ENCODE measurements around the gene KIAA1549. TPM values are rescaled to one million over a fixed set of nuclear protein-coding genes. Genes with fewer than 3 reads are reported as not detected.
"Not testable (repeated sequence)": the region's sequence is repeated elsewhere in the genome, so short reads cannot be mapped to it uniquely, and the experiment has no call there.

KIAA1549 gene
- total and polyA plus RNA-seq, 8 donors = 0.15 to 7.8 (median 1.4) TPM

GRCh38 chr7:138979226-138979979, 1.8 kb downstream of the KIAA1549 start:
- DNase-seq = peak in 1 of 2 donors; percentile 31
- TF ChIP-seq POLR2A (IDR thresholded peaks at IDR 0.05) (no peak), CTCF (IDR thresholded peaks at IDR 0.05) (peak in 1 of 7 experiments; percentile 21), POLR2AphosphoS5 (IDR thresholded peaks at IDR 0.05) (no peak)
- intact Hi-C loops (cut with DNase I; ENCODE audit: low total_unique reads) = no loop called here
- H3K4me3 ChIP-seq = peak overlapping the region in 2 of 4 donors; percentile 60 to 67
- H3K27me3 ChIP-seq = peaks cover 0 to 20% (median 0%) of the 10 kb centered on the region in 3 donors
- no peaks in the 10 kb centered on the region for H3K36me3 ChIP-seq
- H3K27ac ChIP-seq = no peak overlapping the region
- WGBS, 5 donors = 90 to 95% (median 91%) methylated on average over 6 of the region's 6 CpGs
- H3K9me3 ChIP-seq = no peaks in the 10 kb centered on the region
- H3K4me1 ChIP-seq = peaks cover 10 to 25% (median 22%) of the 10 kb centered on the region in 4 donors

- peaks cover 10 to 27% (median 22%) of the 10 kb centered on the region in 4 donors for H3K4me1 ChIP-seq
- H3K27ac ChIP-seq = no peak overlapping the region
- H3K4me3 ChIP-seq = no peak overlapping the region
- 69 to 77% (median 73%) methylated on average over 6 of the region's 6 CpGs for WGBS, 5 donors
- TF ChIP-seq EP300 (IDR thresholded peaks at IDR 0.05) = no peak
- no peak for TF ChIP-seq CTCF (IDR thresholded peaks at IDR 0.05)
- TF ChIP-seq POLR2A (IDR thresholded peaks at IDR 0.05) = no peak
- no peak for TF ChIP-seq POLR2AphosphoS5 (IDR thresholded peaks at IDR 0.05)
- no peaks in the 10 kb centered on the region for H3K9me3 ChIP-seq
- no peaks in the 10 kb centered on the region for H3K36me3 ChIP-seq
- DNase-seq = no peak
- H3K27me3 ChIP-seq = peaks cover 0 to 20% (median 0%) of the 10 kb centered on the region in 3 donors
- intact Hi-C loops (cut with DNase I; ENCODE audit: low total_unique reads) = no loop called here
Observed at GRCh38 chr7:138978541-138979184, 2.5 kb downstream of the KIAA1549 start.

- WGBS, 5 donors = 80 to 92% (median 85%) methylated on average over 11 of the region's 11 CpGs
- intact Hi-C loops (cut with DNase I; ENCODE audit: low total_unique reads); H3K27ac ChIP-seq; H3K9me3 ChIP-seq; H3K36me3 ChIP-seq; H3K4me3 ChIP-seq; DNase-seq: not testable (repeated sequence)
- H3K27me3 ChIP-seq = peaks cover 0 to 12% (median 0%) of the 10 kb centered on the region in 3 donors
- H3K4me1 ChIP-seq = peaks cover 10 to 19% (median 14%) of the 10 kb centered on the region in 4 donors
Observed at GRCh38 chr7:138976161-138976560, 5.0 kb downstream of the KIAA1549 start.

- TF ChIP-seq POLR2A (IDR thresholded peaks at IDR 0.05) (no peak), EP300 (IDR thresholded peaks at IDR 0.05) (no peak), CTCF (IDR thresholded peaks at IDR 0.05) (no peak), POLR2AphosphoS5 (IDR thresholded peaks at IDR 0.05) (no peak)
- 28 to 45% (median 33%) methylated on average over 5 of the region's 5 CpGs for WGBS, 5 donors
- intact Hi-C loops (cut with DNase I; ENCODE audit: low total_unique reads) = no loop called here
- H3K27me3 ChIP-seq = peaks cover 0 to 8% (median 0%) of the 10 kb centered on the region in 3 donors
- H3K4me3 ChIP-seq = no peak overlapping the region
- H3K36me3 ChIP-seq = no peaks in the 10 kb centered on the region
- H3K4me1 ChIP-seq = peaks cover 7 to 16% (median 12%) of the 10 kb centered on the region in 4 donors
- H3K27ac ChIP-seq = no peak overlapping the region
- no peaks in the 10 kb centered on the region for H3K9me3 ChIP-seq
- DNase-seq = peak in 1 of 2 donors; percentile 39
Observed at GRCh38 chr7:138975343-138976104, 5.7 kb downstream of the KIAA1549 start.

All from stomach (tissue), 9 donors.